ENCODE results near the gene TMIGD1.

Gene TMIGD1

GRCh38 chr17:30332057-30332542 lies 1.8 kb downstream of the TMIGD1 start:
- DNase-seq (ENCODE audit: low read depth in 3 of 3) = peak in 2 of 3 experiments; percentile 17 to 36

GRCh38 chr17:30326809-30327208 lies 7.0 kb downstream of the TMIGD1 start:
- no peak for DNase-seq (ENCODE audit: low read depth in 3 of 3)

- DNase-seq (ENCODE audit: low read depth in 3 of 3) = no peak
Observed at GRCh38 chr17:30324723-30325122, 9.1 kb downstream of the TMIGD1 start.

- no peak for DNase-seq (ENCODE audit: low read depth in 3 of 3)
Observed at GRCh38 chr17:30323895-30324319, 9.9 kb downstream of the TMIGD1 start.

- no peak for DNase-seq (ENCODE audit: low read depth in 3 of 3)
Observed at GRCh38 chr17:30323262-30323894, 10.5 kb downstream of the TMIGD1 start.

- DNase-seq (ENCODE audit: low read depth in 3 of 3) = no peak
Observed at GRCh38 chr17:30321314-30321713, 12.5 kb downstream of the TMIGD1 start.

GRCh38 chr17:30318155-30318554 lies 15.7 kb downstream of the TMIGD1 start:
- no peak for DNase-seq (ENCODE audit: low read depth in 3 of 3)

GRCh38 chr17:30316736-30317135 lies 17.1 kb downstream of the TMIGD1 start:
- no peak for DNase-seq (ENCODE audit: low read depth in 3 of 3)

GRCh38 chr17:30315106-30315505 lies 18.8 kb downstream of the TMIGD1 start:
- no peak for DNase-seq (ENCODE audit: low read depth in 3 of 3)

- DNase-seq (ENCODE audit: low read depth in 3 of 3) = no peak
Observed at GRCh38 chr17:30314474-30314873, 19.4 kb downstream of the TMIGD1 start.

GRCh38 chr17:30312226-30312625 lies 21.6 kb downstream of the TMIGD1 start:
- DNase-seq (ENCODE audit: low read depth in 3 of 3) = no peak

- DNase-seq (ENCODE audit: low read depth in 3 of 3) = no peak
Observed at GRCh38 chr17:30310562-30310961, 23.3 kb downstream of the TMIGD1 start.

GRCh38 chr17:30309591-30309990 lies 24.3 kb downstream of the TMIGD1 start:
- DNase-seq (ENCODE audit: low read depth in 3 of 3) = no peak

GRCh38 chr17:30308406-30308805 lies 25.5 kb downstream of the TMIGD1 start:
- no peak for DNase-seq (ENCODE audit: low read depth in 3 of 3)

GRCh38 chr17:30304778-30305177 lies 29.1 kb downstream of the TMIGD1 start:
- DNase-seq (ENCODE audit: low read depth in 3 of 3) = no peak

- no peak for DNase-seq (ENCODE audit: low read depth in 3 of 3)
Observed at GRCh38 chr17:30302241-30302640, 31.6 kb downstream of the TMIGD1 start.

GRCh38 chr17:30300818-30301217 lies 33.0 kb downstream of the TMIGD1 start:
- DNase-seq (ENCODE audit: low read depth in 3 of 3) = no peak

- DNase-seq (ENCODE audit: low read depth in 3 of 3) = no peak
Observed at GRCh38 chr17:30299000-30299399, 34.9 kb downstream of the TMIGD1 start.

- DNase-seq (ENCODE audit: low read depth in 3 of 3) = no peak
Observed at GRCh38 chr17:30297715-30298114, 36.1 kb downstream of the TMIGD1 start.

GRCh38 chr17:30296499-30297080 lies 37.3 kb downstream of the TMIGD1 start:
- no peak for DNase-seq (ENCODE audit: low read depth in 3 of 3)

- DNase-seq (ENCODE audit: low read depth in 3 of 3) = no peak
Observed at GRCh38 chr17:30292286-30292858, 41.5 kb downstream of the TMIGD1 start.

GRCh38 chr17:30291543-30292285 lies 42.1 kb downstream of the TMIGD1 start, which contains the start of gene BLMH:
TSS of gene BLMH (minus strand) at chr17:30291944. CDS start at chr17:30291819, 125 bp downstream.
- DNase-seq (ENCODE audit: low read depth in 3 of 3) = peak; percentile 78 to 82 (median 81)

Data from stimulated activated CD4-positive, alpha-beta T cell treated with anti-CD3 and anti-CD28 coated beads, TNF-alpha, amount 100 ng/mL, for 4 hours (primary cell).